Transverse colon (tissue), 4 donors: ENCODE data around the gene SLC27A5. TPM values are rescaled to one million over a fixed set of nuclear protein-coding genes. Genes with fewer than 3 reads are reported as not detected.

Experiments
- DNase-seq: peaks from one replicate; pipeline ENCODE4 v3.0.0-alpha.2; 2019
- H3K27ac ChIP-seq, 4 donors: fragments of 200-600 bp; sonication (generic); 2 replicates each; pipeline ENCODE4 v1.5.1; 2016 to 2018; ENCODE audit warnings: inconsistent platforms in 4 of 4
- H3K27me3 ChIP-seq: fragments of 200-600 bp; sonication (generic); 2 replicates; pipeline ENCODE4 v1.5.1; 2017; ENCODE audit warnings: inconsistent platforms
- H3K36me3 ChIP-seq, 4 donors: fragments of 200-600 bp; sonication (generic); 2 replicates each; pipeline ENCODE4 v1.5.1; 2017 to 2019; ENCODE audit warnings: inconsistent platforms in 4 of 4
- H3K4me1 ChIP-seq, 4 donors: fragments of 200-600 bp; sonication (generic); 2 replicates each; pipeline ENCODE4 v1.5.1; 2017 to 2020; ENCODE audit warnings: inconsistent platforms in 4 of 4
- H3K4me3 ChIP-seq, 4 donors: fragments of 200-600 bp; sonication (generic); 1 replicate in 1 of 4; 2 replicates in 3 of 4; pipeline versions ENCODE4 v1.5.1 to v1.6.1; 2017 to 2019; ENCODE audit warnings: inconsistent platforms in 4 of 4
- H3K9me3 ChIP-seq, 2 donors: fragments of 200-600 bp; sonication (generic); 2 replicates each; pipeline ENCODE4 v1.5.1; 2017 to 2019; ENCODE audit warnings: inconsistent platforms in 2 of 2
- CTCF ChIP-seq, 5 experiments: fragments of 200-600 bp in 3 of 5; fragments of 450-650 bp in 2 of 5; sonication (generic) in 3 of 5; IDR thresholded peaks; 1 replicate in 2 of 5; 2 replicates in 3 of 5; pipeline ENCODE4 v1.5.1; 2016 to 2017; ENCODE audit warnings: antibody characterized with exemption in 5 of 5, inconsistent platforms in 3 of 5, mild to moderate bottlenecking in 2 of 5, moderate library complexity in 1 of 5
- EP300 ChIP-seq: sonication (generic); formaldehyde crosslinking; IDR thresholded peaks from one replicate; pipeline ENCODE4 v1.6.1; 2017; ENCODE audit warnings: antibody characterized with exemption, low read depth
- POLR2A ChIP-seq: fragments of 450-650 bp; IDR thresholded peaks from one replicate; pipeline ENCODE4 v1.6.1; 2016; ENCODE audit warnings: antibody characterized with exemption, mild to moderate bottlenecking, moderate library complexity
- POLR2AphosphoS5 ChIP-seq, 3 donors: sonication (generic); formaldehyde crosslinking; IDR thresholded peaks; one replicate each; pipeline ENCODE4 v1.6.1; 2016; ENCODE audit warnings: antibody characterized with exemption in 3 of 3
- WGBS, 2 donors: methylation state at CpG; one replicate each; pipeline ENCODE4 v1.1.5; 2018; ENCODE audit warnings: low coverage in 1 of 2; 5-methylcytosine and 5-hydroxymethylcytosine counted together
- in situ Hi-C, 4 donors: fragments of 200-750 bp; cut with MboI; loops; one replicate each; pipeline versions ENCODE4 v1.15.0 to v1.15.1; 2017; ENCODE audit warnings: low sequenced_read_pairs in 3 of 4, low pct_ligation_motif_present in 1 of 4, low pct_unique_long_range_greater_than_20kb in 1 of 4
- intact Hi-C: fragments of 100-400 bp; cut with DNase I; formaldehyde crosslinking; loops from one replicate; pipeline ENCODE4 v1.15.1; 2023; ENCODE audit warnings: low total_unique reads
- total RNA-seq, 4 donors: library from RNA; depleted of rRNA; stranded (reverse); fragments of >200 nt; gene quantifications; one replicate each; pipeline ENCODE4 v1.1.0, GENCODE V29; 2016

Gene SLC27A5
- total RNA-seq, 4 donors from 2014 or later, result 3.3 to 5.0 (median 4.4) TPM; not detected in 1

GRCh38 chr19:58551577-58552471, 40.0 kb upstream of the SLC27A5 start:
- TF ChIP-seq CTCF (IDR thresholded peaks at IDR 0.05) (no peak), POLR2AphosphoS5 (IDR thresholded peaks at IDR 0.05) (peak in 1 of 3 donors; percentile 10)
- H3K36me3 ChIP-seq, result peaks cover 0 to 57% (median 24%) of the 10 kb centered on the region in 4 donors
- no peak for DNase-seq
- intact Hi-C loops, result no loop called here
- peaks cover 22 to 36% (median 28%) of the 10 kb centered on the region in 4 donors for H3K4me1 ChIP-seq
- no peaks in the 10 kb centered on the region for H3K9me3 ChIP-seq
- H3K27ac ChIP-seq, result no peak overlapping the region
- WGBS, 2 donors, result 95 to 100% methylated on average over 1 to 18 of the region's 18 CpGs
- in situ Hi-C loops, result no loop called here
- H3K4me3 ChIP-seq, result no peak overlapping the region
- no peaks in the 10 kb centered on the region for H3K27me3 ChIP-seq

- Histone ChIP-seq H3K27me3 (no peaks in the 10 kb centered on the region), H3K4me3 (no peak overlapping the region), H3K4me1 (peaks cover 27 to 36% (median 28%) of the 10 kb centered on the region in 4 donors), H3K27ac (no peak overlapping the region), H3K9me3 (no peaks in the 10 kb centered on the region), H3K36me3 (peaks cover 0 to 51% (median 22%) of the 10 kb centered on the region in 4 donors)
- in situ Hi-C loops, result no loop called here
- DNase-seq, result no peak
- WGBS, 2 donors, result 47 to 63% methylated on average over 1 of the region's 1 CpG
- TF ChIP-seq CTCF (IDR thresholded peaks at IDR 0.05), result no peak
- TF ChIP-seq POLR2AphosphoS5 (IDR thresholded peaks at IDR 0.05), result no peak
- no peak for TF ChIP-seq POLR2A
- TF ChIP-seq EP300, result no peak
- intact Hi-C loops, result no loop called here
These were observed 39.3 kb upstream of the SLC27A5 start for GRCh38 chr19:58551123-58551497.

GRCh38 chr19:58550362-58551122, 38.8 kb upstream of the SLC27A5 start:
- DNase-seq, result no peak
- peaks cover 0 to 49% (median 20%) of the 10 kb centered on the region in 4 donors for H3K36me3 ChIP-seq
- H3K27ac ChIP-seq, result no peak overlapping the region
- in situ Hi-C loops (no loop called here), intact Hi-C loops (no loop called here)
- H3K4me1 ChIP-seq, result peaks cover 30 to 36% (median 31%) of the 10 kb centered on the region in 4 donors
- WGBS, 2 donors, result 76 to 84% methylated on average over 5 to 13 of the region's 13 CpGs
- H3K27me3 ChIP-seq, result no peaks in the 10 kb centered on the region
- no peaks in the 10 kb centered on the region for H3K9me3 ChIP-seq
- no peak for TF ChIP-seq EP300
- no peak for TF ChIP-seq POLR2A
- no peak for TF ChIP-seq CTCF (IDR thresholded peaks at IDR 0.05)
- no peak for TF ChIP-seq POLR2AphosphoS5 (IDR thresholded peaks at IDR 0.05)
- H3K4me3 ChIP-seq, result no peak overlapping the region

GRCh38 chr19:58549664-58550361, 38.0 kb upstream of the SLC27A5 start:
- H3K36me3 ChIP-seq, result peaks cover 0 to 49% (median 20%) of the 10 kb centered on the region in 4 donors
- no peak for DNase-seq
- no peaks in the 10 kb centered on the region for H3K27me3 ChIP-seq
- in situ Hi-C loops, result no loop called here
- no peak overlapping the region for H3K4me3 ChIP-seq
- H3K9me3 ChIP-seq, result no peaks in the 10 kb centered on the region
- peaks cover 28 to 37% (median 31%) of the 10 kb centered on the region in 4 donors for H3K4me1 ChIP-seq
- WGBS, 2 donors, result 82 to 88% methylated on average over 3 to 11 of the region's 11 CpGs
- intact Hi-C loops, result no loop called here
- H3K27ac ChIP-seq, result no peak overlapping the region
- no peak for TF ChIP-seq CTCF (IDR thresholded peaks at IDR 0.05)
- TF ChIP-seq POLR2A, result no peak
- no peak for TF ChIP-seq POLR2AphosphoS5 (IDR thresholded peaks at IDR 0.05)
- TF ChIP-seq EP300, result no peak
